GM21528 (cell line): Measurements from ENCODE around the gene OR1C1.
"Not testable (repeated sequence)": the region's sequence is repeated elsewhere in the genome, so short reads cannot be mapped to it uniquely, and the experiment has no call there.

Experiments
- ATAC-seq: cut with Tn5 transposase; IDR thresholded peaks from one replicate; pipeline ENCODE4 v1.9.1; 2021; ENCODE audit warnings: mild to moderate bottlenecking, moderate library complexity; ENCODE audit not compliant: unreplicated experiment, low FRiP score

OR1C1 gene

GRCh38 chr1:247760456-247760855 is at the start of gene OR1C1:
OR1C1 (minus strand) TSS chr1:247760556; CDS start chr1:247758406, 2,150 bp downstream.
- no peak for ATAC-seq

- no peak for ATAC-seq
Measured at GRCh38 chr1:247797518-247797917, 37.2 kb upstream of the OR1C1 start.

GRCh38 chr1:247769603-247770002 is 9.2 kb upstream of the OR1C1 start:
- ATAC-seq = no peak

- not testable (repeated sequence) for ATAC-seq
Measured at GRCh38 chr1:247754311-247754710, 6.0 kb downstream of the OR1C1 start.

- ATAC-seq = no peak
Measured at GRCh38 chr1:247749870-247750269, 10.5 kb downstream of the OR1C1 start.

GRCh38 chr1:247748041-247748440 is 12.3 kb downstream of the OR1C1 start, which contains the start of gene OR14A2:
OR14A2 (minus strand) TSS chr1:247748141.
- ATAC-seq = no peak

GRCh38 chr1:247747616-247748015 is 12.7 kb downstream of the OR1C1 start:
- no peak for ATAC-seq

- no peak for ATAC-seq
Measured at GRCh38 chr1:247746391-247746935, 13.9 kb downstream of the OR1C1 start.

- ATAC-seq = not testable (repeated sequence)
Measured at GRCh38 chr1:247742215-247742760, 18.1 kb downstream of the OR1C1 start.

GRCh38 chr1:247741756-247742155 is 18.6 kb downstream of the OR1C1 start:
- no peak for ATAC-seq

GRCh38 chr1:247740721-247741120 is 19.6 kb downstream of the OR1C1 start:
- ATAC-seq = no peak

- ATAC-seq = no peak
Measured at GRCh38 chr1:247738315-247738714, 22.0 kb downstream of the OR1C1 start, which contains the start of gene OR14K1. OR14K1 (plus strand) TSS chr1:247738615; CDS start chr1:247738615, 0 bp downstream.

GRCh38 chr1:247721222-247721621 is 39.1 kb downstream of the OR1C1 start:
- no peak for ATAC-seq

GRCh38 chr1:247716546-247716945 is 43.8 kb downstream of the OR1C1 start, which contains the start of gene OR6F1:
OR6F1 (minus strand) TSS chr1:247716646; CDS start chr1:247712755, 3,891 bp downstream.
- no peak for ATAC-seq

- no peak for ATAC-seq
Measured at GRCh38 chr1:247713753-247714152, 46.6 kb downstream of the OR1C1 start.

GRCh38 chr1:247710681-247711080 is 49.7 kb downstream of the OR1C1 start:
- ATAC-seq = not testable (repeated sequence)
